B cell (primary cell): ENCODE data around the gene CYP4F22. TPM values are rescaled to one million over a fixed set of nuclear protein-coding genes. Genes with fewer than 3 reads are reported as not detected.

ENCODE experiments used
- ATAC-seq: fragments of 200-7000 bp; cut with Tn5 transposase; one replicate; pipeline ENCODE4 v1.10.0; 2021; ENCODE audit warnings: low read depth, mild to moderate bottlenecking, moderate number of reproducible peaks, moderate library complexity
- CTCF ChIA-PET: fragments of 350-600 bp; sonication (Branson Sonifier 250); formaldehyde crosslinking; loops from one replicate; lab custom pipeline; 2021; ENCODE audit warnings: antibody characterized with exemption, inconsistent platforms; lab: Charles Lee
- POLR2A ChIA-PET: fragments of 350-600 bp; sonication (Branson Sonifier 250); formaldehyde crosslinking; loops from one replicate; lab custom pipeline; 2021; ENCODE audit warnings: antibody characterized with exemption; lab: Charles Lee
- DNase-seq: peaks from one replicate; pipeline ENCODE4 v3.0.0; 2013
- H2AFZ ChIP-seq: 2 replicates; pipeline ENCODE4 v1.6.1; 2012; ENCODE audit warnings: mild to moderate bottlenecking, low read depth, low read length; ENCODE audit not compliant: insufficient read depth, poor library complexity, severe bottlenecking
- H3K27ac ChIP-seq, 2 donors: 1 replicate in 1 of 2; 2 replicates in 1 of 2; pipeline ENCODE4 v1.5.1; 2012 to 2013; ENCODE audit warnings: low read length in 2 of 2, mild to moderate bottlenecking in 2 of 2, moderate library complexity in 1 of 2
- H3K27me3 ChIP-seq, 4 experiments: fragments of 200-600 bp in 1 of 4; sonication (generic) in 1 of 4; replicated peaks in 1 of 4; 1 replicate in 2 of 4; 2 replicates in 2 of 4; pipeline versions ENCODE4 v1.6.1 to v1.7.0; 2013 to 2016; ENCODE audit warnings: low read length in 3 of 4, mild to moderate bottlenecking in 2 of 4, mixed read lengths in 1 of 4, moderate library complexity in 1 of 4; ENCODE audit not compliant: insufficient read depth in 4 of 4, control insufficient read depth in 3 of 4; ENCODE audit errors: control extremely low read depth in 1 of 4
- H3K36me3 ChIP-seq, 2 experiments: replicated peaks in 1 of 2; 1 replicate in 1 of 2; 2 replicates in 1 of 2; pipeline versions ENCODE4 v1.6.1 to v1.7.1; 2013; ENCODE audit warnings: low read length in 1 of 2; ENCODE audit not compliant: insufficient read depth in 2 of 2, control insufficient read depth in 1 of 2; ENCODE audit errors: control extremely low read depth in 1 of 2, extremely low read depth in 1 of 2
- H3K4me1 ChIP-seq, 2 donors: fragments of 200-600 bp in 1 of 2; sonication (generic) in 1 of 2; 1 replicate in 1 of 2; 2 replicates in 1 of 2; pipeline versions ENCODE4 v1.5.1 to v1.6.1; 2013 to 2017; ENCODE audit warnings: low read length in 2 of 2; ENCODE audit not compliant: control insufficient read depth in 2 of 2, insufficient read depth in 2 of 2
- H3K4me2 ChIP-seq: replicated peaks from 2 replicates; pipeline ENCODE3; 2012; ENCODE audit warnings: mild to moderate bottlenecking, low read depth, low read length; ENCODE audit not compliant: poor library complexity, severe bottlenecking
- H3K4me3 ChIP-seq, 5 experiments: fragments of 200-600 bp in 1 of 5; sonication (generic) in 1 of 5; 1 replicate in 3 of 5; 2 replicates in 2 of 5; pipeline versions ENCODE4 v1.5.1 to v1.7.0; 2011 to 2016; ENCODE audit warnings: low read length in 4 of 5, mild to moderate bottlenecking in 4 of 5, low read depth in 2 of 5, control low read depth in 1 of 5, moderate library complexity in 1 of 5; ENCODE audit not compliant: insufficient read depth in 1 of 5; ENCODE audit errors: control extremely low read depth in 1 of 5, extremely low read depth in 1 of 5
- H3K79me2 ChIP-seq: fragments of 200-600 bp; sonication (generic); one replicate; pipeline ENCODE4 v1.6.0; 2016; ENCODE audit warnings: low read length; ENCODE audit not compliant: control insufficient read depth, insufficient read depth
- H3K9ac ChIP-seq: fragments of 200-600 bp; sonication (generic); 2 replicates; pipeline ENCODE4 v1.6.1; 2017; ENCODE audit warnings: mild to moderate bottlenecking, low read length, moderate library complexity
- H3K9me3 ChIP-seq, 3 donors: one replicate each; pipeline versions ENCODE4 v1.6.1 to v1.7.1; 2013; ENCODE audit warnings: low read length in 2 of 3; ENCODE audit not compliant: control insufficient read depth in 2 of 3, insufficient read depth in 1 of 3; ENCODE audit errors: control extremely low read depth in 1 of 3
- H4K20me1 ChIP-seq: 2 replicates; pipeline ENCODE4 v1.6.0; 2012; ENCODE audit warnings: mild to moderate bottlenecking, low read length; ENCODE audit not compliant: insufficient read depth, control insufficient read depth, poor library complexity, severe bottlenecking
- H3K27ac Mint-ChIP-seq: one replicate; pipeline ENCODE4 v1.8.0; 2021; ENCODE audit warnings: mixed read lengths
- H3K27me3 Mint-ChIP-seq: one replicate; pipeline ENCODE4 v1.8.0; 2021; ENCODE audit warnings: mixed read lengths
- H3K4me1 Mint-ChIP-seq: one replicate; pipeline ENCODE4 v1.8.0; 2021; ENCODE audit warnings: mixed read lengths
- H3K4me3 Mint-ChIP-seq: one replicate; pipeline ENCODE4 v1.8.0; 2021; ENCODE audit warnings: mixed read lengths
- H3K9me3 Mint-ChIP-seq: one replicate; pipeline ENCODE4 v1.8.0; 2022; ENCODE audit warnings: mixed read lengths; ENCODE audit not compliant: insufficient read depth
- CTCF ChIP-seq: fragments of 200-600 bp; IDR thresholded peaks from one replicate; pipeline ENCODE4 v1.8.0; 2022; ENCODE audit warnings: antibody characterized with exemption, mild to moderate bottlenecking
- EZH2 ChIP-seq: IDR thresholded peaks from 2 replicates; pipeline ENCODE4 v1.6.1; 2012; ENCODE audit warnings: borderline replicate concordance, low read depth, mild to moderate bottlenecking, moderate library complexity, low read length; ENCODE audit not compliant: insufficient read depth, poor library complexity, severe bottlenecking
- WGBS: methylation state at CpG from one replicate; pipeline ENCODE4 v1.1.5; 2013; ENCODE audit warnings: missing lambda C conversion rate; ENCODE audit not compliant: insufficient coverage; 5-methylcytosine and 5-hydroxymethylcytosine counted together
- intact Hi-C: fragments of 100-400 bp; cut with micrococcal nuclease; formaldehyde crosslinking; loops from one replicate; pipeline ENCODE4 v1.10.0; 2022
- polyA plus RNA-seq: library from polyadenylated mRNA; depleted of rRNA; stranded (reverse); fragments of >200 nt; gene quantifications from 2 replicates; pipeline ENCODE4 v1.2.3, GENCODE V29; 2012
- total RNA-seq, 2 donors: library from RNA; stranded (reverse); fragments of 120-200 nt in 1 of 2; gene quantifications; 1 replicate in 1 of 2; 2 replicates in 1 of 2; pipeline versions ENCODE4 v1.2.3 to v1.2.4, GENCODE V29; 2013 to 2022

CYP4F22 gene
- total and polyA plus RNA-seq, 2 donors (not counting 1 experiment from before 2014, with no cell fraction given): 0.03 TPM; not detected in 1

- POLR2A ChIA-PET: no interaction called here
These were observed 36.6 kb downstream of the CYP4F22 start for GRCh38 chr19:15544970-15545369.

DNA sequence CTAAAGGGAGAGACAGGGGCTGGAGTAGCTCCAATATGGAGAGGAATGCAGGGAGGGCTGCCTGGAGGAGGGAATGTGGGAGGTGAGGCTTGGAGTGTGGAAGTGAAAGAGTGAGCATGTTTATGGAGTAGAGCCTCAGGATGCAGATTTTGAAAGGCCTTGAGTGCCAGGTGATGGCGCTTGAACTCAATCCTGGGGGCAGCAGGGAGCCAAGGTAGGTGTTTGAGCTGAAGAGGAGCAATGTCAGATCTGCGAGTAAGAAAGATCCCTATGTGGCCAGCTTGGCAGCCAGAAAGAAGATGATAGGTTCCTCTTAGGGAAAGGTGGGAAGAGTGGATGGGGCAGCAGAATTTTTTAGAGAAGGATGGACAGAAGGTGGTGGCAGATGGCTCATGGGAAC, 40.3 kb downstream of the CYP4F22 start:
- ChIA-PET CTCF (interaction anchor here (0.6 kb wide), 1 partner anchor 31 kb away, joined by 3 read pairs; no protein-coding TSS in a partner anchor), POLR2A (no interaction called here)
- WGBS: 93% methylated on average over 2 of the region's 2 CpGs
- H3K27ac Mint-ChIP-seq: no peak overlapping the region
- no peaks in the 10 kb centered on the region for H3K79me2 ChIP-seq
- no peak overlapping the region for H3K27ac ChIP-seq
- peaks cover 0 to 20% (median 0%) of the 10 kb centered on the region in 3 donors for H3K9me3 ChIP-seq
- H4K20me1 ChIP-seq: no peaks in the 10 kb centered on the region
- no peak overlapping the region for H3K4me2 ChIP-seq
- no peaks in the 10 kb centered on the region for H3K36me3 ChIP-seq
- peaks cover 10% of the 10 kb centered on the region for H3K4me1 Mint-ChIP-seq
- no peak overlapping the region for H3K4me3 Mint-ChIP-seq
- H3K9me3 Mint-ChIP-seq: no peaks in the 10 kb centered on the region
- DNase-seq (no peak), ATAC-seq (no peak)
- H3K27me3 ChIP-seq: peaks cover 0 to 41% (median 7%) of the 10 kb centered on the region in 4 experiments
- intact Hi-C loops: no loop called here
- H3K4me3 ChIP-seq: no peak overlapping the region
- H3K27me3 Mint-ChIP-seq: peaks cover 30% of the 10 kb centered on the region
- no peak for TF ChIP-seq EZH2
- TF ChIP-seq CTCF: no peak
- H3K4me1 ChIP-seq: peaks cover 11 to 12% of the 10 kb centered on the region in 2 donors
- H2AFZ ChIP-seq: no peak overlapping the region
- H3K9ac ChIP-seq: no peak overlapping the region

More at GRCh38 chr19:15544970-15545369, 36.6 kb downstream of the CYP4F22 start:
- Mint-ChIP-seq H3K4me3 (no peak overlapping the region), H3K27ac (no peak overlapping the region), H3K4me1 (no peaks in the 10 kb centered on the region), H3K9me3 (no peaks in the 10 kb centered on the region), H3K27me3 (peaks cover 18% of the 10 kb centered on the region)
- CTCF ChIA-PET: interaction anchor here (1.5 kb wide), 1 partner anchor 11 kb away, joined by 5 read pairs; no protein-coding TSS in a partner anchor
- Histone ChIP-seq H3K4me2 (no peak overlapping the region), H3K9ac (no peak overlapping the region), H2AFZ (no peak overlapping the region), H3K27me3 (peaks cover 0 to 15% (median 0%) of the 10 kb centered on the region in 4 experiments), H3K36me3 (no peaks in the 10 kb centered on the region), H4K20me1 (no peaks in the 10 kb centered on the region), H3K4me3 (no peak overlapping the region), H3K9me3 (no peaks in the 10 kb centered on the region), H3K27ac (no peak overlapping the region), H3K4me1 (no peaks in the 10 kb centered on the region), H3K79me2 (no peaks in the 10 kb centered on the region)
- intact Hi-C loops: no loop called here
- TF ChIP-seq EZH2 (no peak), CTCF (no peak)
- no peak for DNase-seq
- WGBS: no CpG with 5 or more reads among the region's 1 CpG
- no peak for ATAC-seq
